Adrenal gland (tissue), 5 donors: Measurements from ENCODE around the gene CIB1.

ENCODE experiments used
- CTCF ChIP-seq, 6 experiments: fragments of 450-650 bp in 4 of 6; fragments of 200-600 bp in 2 of 6; sonication (generic) in 1 of 6; IDR thresholded peaks; 1 replicate in 5 of 6; 2 replicates in 1 of 6; pipeline versions ENCODE4 v1.5.1 to v1.8.0; 2016 to 2021; ENCODE audit warnings: antibody characterized with exemption in 6 of 6, mild to moderate bottlenecking in 2 of 6, moderate library complexity in 1 of 6
- POLR2A ChIP-seq, 2 donors: fragments of 450-650 bp; IDR thresholded peaks; one replicate each; pipeline ENCODE4 v1.6.1; 2017; ENCODE audit warnings: antibody characterized with exemption in 2 of 2, mild to moderate bottlenecking in 2 of 2, moderate library complexity in 1 of 2
- donor health status: DM: no; HTN: no; CAD: no.

DNA sequence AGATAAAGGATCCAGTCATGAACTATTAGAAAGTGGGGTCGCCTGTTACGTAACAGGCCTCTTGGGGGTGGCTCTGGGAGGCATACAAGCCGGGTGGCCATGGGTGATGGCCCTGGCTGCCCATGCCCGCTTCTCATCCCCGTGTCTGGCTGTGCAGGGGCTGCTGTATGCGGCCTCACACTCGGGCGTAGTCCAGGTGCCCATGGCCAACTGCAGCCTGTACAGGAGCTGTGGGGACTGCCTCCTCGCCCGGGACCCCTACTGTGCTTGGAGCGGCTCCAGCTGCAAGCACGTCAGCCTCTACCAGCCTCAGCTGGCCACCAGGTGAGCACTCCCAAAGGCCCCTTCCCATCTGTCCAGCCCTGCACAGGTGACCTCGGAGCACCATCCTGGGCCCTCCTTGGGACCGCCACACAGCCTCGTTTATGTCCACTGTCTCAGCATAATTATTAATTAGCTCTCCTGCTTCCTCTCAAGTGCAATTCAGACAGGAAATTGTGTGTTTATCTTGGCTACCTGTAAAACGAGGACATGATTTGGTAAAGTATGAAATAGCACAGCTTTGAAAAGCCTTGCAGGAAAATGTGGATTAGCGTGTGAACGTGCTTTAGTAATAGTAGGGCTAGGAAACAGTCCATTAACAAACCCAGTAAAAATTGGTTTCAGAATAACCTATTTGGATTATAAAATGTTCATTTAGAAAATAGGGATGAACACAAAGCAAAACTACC is 8.1 kb downstream of the CIB1 start:
- TF ChIP-seq POLR2A (IDR thresholded peaks at IDR 0.05) (no peak), CTCF (IDR thresholded peaks at IDR 0.05) (no peak)
